K562 (cell line): ENCODE data around the gene KRT75.

Experiments
- EP300 ChIP-seq: IDR thresholded peaks from 2 replicates; pipeline ENCODE4 v1.6.1; 2012; ENCODE audit warnings: low read length, improper control_type of control experiment
- FOXM1 ChIP-seq, 2 experiments: fragments of 450-650 bp in 1 of 2; sonication (generic) in 1 of 2; formaldehyde crosslinking in 1 of 2; IDR thresholded peaks; 2 replicates each; pipeline versions ENCODE4 v1.6.1 to v1.9.0; 2017 to 2022; ENCODE audit warnings: low read depth in 2 of 2, mild to moderate bottlenecking in 2 of 2, missing genetic modification reagents in 1 of 2, moderate library complexity in 1 of 2
- KDM1A ChIP-seq, 2 experiments: fragments of 450-650 bp; IDR thresholded peaks; 2 replicates each; pipeline ENCODE4 v1.6.1; 2016; ENCODE audit warnings: mild to moderate bottlenecking in 2 of 2
- SLC30A9 ChIP-seq: fragments of 250-450 bp; sonication (Bioruptor Pico); IDR thresholded peaks from 2 replicates; pipeline ENCODE4 v1.8.0; 2022; ENCODE audit warnings: mild to moderate bottlenecking, moderate library complexity
- TFAM ChIP-seq: fragments of 250-450 bp; sonication (Bioruptor Pico); conservative IDR thresholded peaks from 2 replicates; pipeline ENCODE4 v1.5.0; 2021; ENCODE audit warnings: mild to moderate bottlenecking, moderate library complexity
- TRIM24 ChIP-seq, 2 experiments: fragments of 450-650 bp; IDR thresholded peaks; 2 replicates each; pipeline ENCODE4 v1.6.1; 2016
- ZNF239 ChIP-seq: fragments of 250-450 bp; sonication (Bioruptor Pico); IDR thresholded peaks from 2 replicates; pipeline ENCODE4 v1.4.0; 2020; ENCODE audit warnings: mild to moderate bottlenecking
- ZNF263 ChIP-seq: sonication (generic); formaldehyde crosslinking; IDR thresholded peaks from 2 replicates; pipeline ENCODE4 v1.8.0; 2022; ENCODE audit warnings: mild to moderate bottlenecking, missing genetic modification reagents, borderline replicate concordance
- ZNF764 ChIP-seq: fragments of 250-450 bp; sonication (Bioruptor Pico); IDR thresholded peaks from 2 replicates; pipeline ENCODE4 v1.4.0; 2020; ENCODE audit warnings: low read depth, mild to moderate bottlenecking, moderate library complexity
- TF ChIP-seq, protein P1 (sequence below): fragments of 450-650 bp; IDR thresholded peaks from 2 replicates; pipeline ENCODE4 v1.6.1; 2018; ENCODE audit not compliant: partially characterized antibody
- TF ChIP-seq, protein P2 (sequence below): IDR thresholded peaks from 2 replicates; pipeline ENCODE4 v1.6.1; 2012; ENCODE audit warnings: low read depth, low read length, improper control_type of control experiment, borderline replicate concordance

DNA sequence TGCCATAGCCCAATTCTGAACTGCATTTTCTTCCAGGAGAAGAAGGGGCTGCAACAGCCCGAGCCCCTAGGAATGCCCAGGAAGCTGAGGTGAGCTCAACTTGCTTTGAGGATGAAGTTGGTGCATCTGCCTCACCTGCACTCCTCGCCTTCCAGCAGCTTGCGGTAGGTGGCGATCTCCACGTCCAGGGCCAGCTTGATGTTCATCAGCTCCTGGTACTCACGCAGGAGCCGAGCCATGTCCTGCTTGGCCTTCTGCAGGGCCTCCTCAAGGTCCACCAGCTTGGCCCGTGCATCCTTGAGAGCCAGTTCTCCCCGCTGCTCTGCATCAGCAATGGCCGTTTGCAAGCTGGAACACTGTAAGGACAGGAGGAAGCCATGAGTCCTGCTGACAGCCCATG, 6.0 kb downstream of the KRT75 start:
- TF ChIP-seq ZNF263 (no peak), ZNF764 (CRISPR knock-in tag) (no peak), SLC30A9 (CRISPR knock-in tag) (no peak), FOXM1 (IDR thresholded peaks at IDR 0.05; ENCODE audit: low read depth) (no peak), FOXM1 (CRISPR knock-in tag; IDR thresholded peaks at IDR 0.05; ENCODE audit: low read depth) (no peak), ZNF239 (CRISPR knock-in tag) (no peak), TRIM24 (IDR thresholded peaks at IDR 0.05) (no peak), EP300 (no peak), KDM1A (IDR thresholded peaks at IDR 0.05) (no peak), TFAM (no peak)
- TF ChIP-seq, protein P1, sequence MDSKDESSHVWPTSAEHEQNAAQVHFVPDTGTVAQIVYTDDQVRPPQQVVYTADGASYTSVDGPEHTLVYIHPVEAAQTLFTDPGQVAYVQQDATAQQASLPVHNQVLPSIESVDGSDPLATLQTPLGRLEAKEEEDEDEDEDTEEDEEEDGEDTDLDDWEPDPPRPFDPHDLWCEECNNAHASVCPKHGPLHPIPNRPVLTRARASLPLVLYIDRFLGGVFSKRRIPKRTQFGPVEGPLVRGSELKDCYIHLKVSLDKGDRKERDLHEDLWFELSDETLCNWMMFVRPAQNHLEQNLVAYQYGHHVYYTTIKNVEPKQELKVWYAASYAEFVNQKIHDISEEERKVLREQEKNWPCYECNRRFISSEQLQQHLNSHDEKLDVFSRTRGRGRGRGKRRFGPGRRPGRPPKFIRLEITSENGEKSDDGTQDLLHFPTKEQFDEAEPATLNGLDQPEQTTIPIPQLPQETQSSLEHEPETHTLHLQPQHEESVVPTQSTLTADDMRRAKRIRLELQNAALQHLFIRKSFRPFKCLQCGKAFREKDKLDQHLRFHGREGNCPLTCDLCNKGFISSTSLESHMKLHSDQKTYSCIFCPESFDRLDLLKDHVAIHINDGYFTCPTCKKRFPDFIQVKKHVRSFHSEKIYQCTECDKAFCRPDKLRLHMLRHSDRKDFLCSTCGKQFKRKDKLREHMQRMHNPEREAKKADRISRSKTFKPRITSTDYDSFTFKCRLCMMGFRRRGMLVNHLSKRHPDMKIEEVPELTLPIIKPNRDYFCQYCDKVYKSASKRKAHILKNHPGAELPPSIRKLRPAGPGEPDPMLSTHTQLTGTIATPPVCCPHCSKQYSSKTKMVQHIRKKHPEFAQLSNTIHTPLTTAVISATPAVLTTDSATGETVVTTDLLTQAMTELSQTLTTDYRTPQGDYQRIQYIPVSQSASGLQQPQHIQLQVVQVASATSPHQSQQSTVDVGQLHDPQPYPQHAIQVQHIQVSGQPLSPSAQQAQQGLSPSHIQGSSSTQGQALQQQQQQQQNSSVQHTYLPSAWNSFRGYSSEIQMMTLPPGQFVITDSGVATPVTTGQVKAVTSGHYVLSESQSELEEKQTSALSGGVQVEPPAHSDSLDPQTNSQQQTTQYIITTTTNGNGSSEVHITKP: no peak
- TF ChIP-seq, protein P2, sequence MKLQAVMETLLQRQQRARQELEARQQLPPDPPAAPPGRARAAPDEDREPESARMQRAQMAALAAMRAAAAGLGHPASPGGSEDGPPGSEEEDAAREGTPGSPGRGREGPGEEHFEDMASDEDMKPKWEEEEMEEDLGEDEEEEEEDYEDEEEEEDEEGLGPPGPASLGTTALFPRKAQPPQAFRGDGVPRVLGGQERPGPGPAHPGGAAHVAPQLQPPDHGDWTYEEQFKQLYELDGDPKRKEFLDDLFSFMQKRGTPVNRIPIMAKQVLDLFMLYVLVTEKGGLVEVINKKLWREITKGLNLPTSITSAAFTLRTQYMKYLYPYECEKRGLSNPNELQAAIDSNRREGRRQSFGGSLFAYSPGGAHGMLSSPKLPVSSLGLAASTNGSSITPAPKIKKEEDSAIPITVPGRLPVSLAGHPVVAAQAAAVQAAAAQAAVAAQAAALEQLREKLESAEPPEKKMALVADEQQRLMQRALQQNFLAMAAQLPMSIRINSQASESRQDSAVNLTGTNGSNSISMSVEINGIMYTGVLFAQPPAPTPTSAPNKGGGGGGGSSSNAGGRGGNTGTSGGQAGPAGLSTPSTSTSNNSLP: no peak
